Liver (tissue), 9 donors: ENCODE measurements around the gene KAT6B. TPM values are rescaled to one million over a fixed set of nuclear protein-coding genes. Genes with fewer than 3 reads are reported as not detected.

Source experiments
- DNase-seq: peaks from one replicate; pipeline ENCODE4 v3.0.0-alpha.2; 2017; ENCODE audit warnings: low spot score
- H3K27ac ChIP-seq, 2 donors: one replicate each; pipeline ENCODE4 v1.7.0; 2013; ENCODE audit warnings: inconsistent platforms in 2 of 2, low read length in 2 of 2, control low read depth in 1 of 2, low read depth in 1 of 2, mild to moderate bottlenecking in 1 of 2
- H3K27me3 ChIP-seq, 4 donors: one replicate each; pipeline versions ENCODE4 v1.6.1 to v1.7.0; 2013; ENCODE audit warnings: low read length in 3 of 4, inconsistent platforms in 1 of 4, mild to moderate bottlenecking in 1 of 4, moderate library complexity in 1 of 4; ENCODE audit not compliant: control insufficient read depth in 4 of 4, insufficient read depth in 4 of 4
- H3K36me3 ChIP-seq, 4 donors: one replicate each; pipeline versions ENCODE4 v1.6.1 to v1.7.0; 2013; ENCODE audit warnings: low read length in 3 of 4, mild to moderate bottlenecking in 3 of 4, low read depth in 1 of 4, moderate library complexity in 1 of 4; ENCODE audit not compliant: control insufficient read depth in 4 of 4, insufficient read depth in 3 of 4
- H3K4me1 ChIP-seq, 4 donors: one replicate each; pipeline versions ENCODE4 v1.6.1 to v1.7.0; 2013; ENCODE audit warnings: low read length in 3 of 4, mild to moderate bottlenecking in 3 of 4, moderate library complexity in 1 of 4; ENCODE audit not compliant: control insufficient read depth in 4 of 4, insufficient read depth in 4 of 4
- H3K4me3 ChIP-seq, 3 donors: one replicate each; pipeline versions ENCODE4 v1.6.1 to v1.7.0; 2013; ENCODE audit warnings: low read length in 3 of 3, control low read depth in 1 of 3, low read depth in 1 of 3, mild to moderate bottlenecking in 1 of 3
- H3K9ac ChIP-seq, 2 donors: one replicate each; pipeline ENCODE4 v1.7.0; 2013; ENCODE audit warnings: low read length in 2 of 2, mild to moderate bottlenecking in 2 of 2, moderate library complexity in 2 of 2, control low read depth in 1 of 2, low read depth in 1 of 2
- H3K9me3 ChIP-seq, 4 donors: one replicate each; pipeline versions ENCODE4 v1.6.1 to v1.7.0; 2013; ENCODE audit warnings: low read length in 3 of 4; ENCODE audit not compliant: control insufficient read depth in 4 of 4
- EGR1 ChIP-seq, 2 donors: IDR thresholded peaks; 2 replicates each; pipeline ENCODE4 v1.6.1; 2016 to 2018; ENCODE audit warnings: antibody characterized with exemption in 2 of 2, low read depth in 2 of 2
- FOXA1 ChIP-seq: IDR thresholded peaks from 2 replicates; pipeline ENCODE4 v1.6.1; 2016; ENCODE audit warnings: antibody characterized with exemption
- GABPA ChIP-seq, 2 donors: IDR thresholded peaks in 1 of 2; conservative IDR thresholded peaks in 1 of 2; 2 replicates each; pipeline ENCODE4 v1.6.1; 2016; ENCODE audit warnings: antibody characterized with exemption in 2 of 2, mild to moderate bottlenecking in 1 of 2, moderate library complexity in 1 of 2
- JUND ChIP-seq, 2 donors: IDR thresholded peaks; 2 replicates each; pipeline ENCODE4 v1.6.1; 2016; ENCODE audit warnings: antibody characterized with exemption in 2 of 2
- NR2F2 ChIP-seq: IDR thresholded peaks from 2 replicates; pipeline ENCODE4 v1.6.1; 2016; ENCODE audit warnings: antibody characterized with exemption
- RXRA ChIP-seq, 2 donors: IDR thresholded peaks; 2 replicates each; pipeline ENCODE4 v1.6.1; 2017 to 2018; ENCODE audit warnings: antibody characterized with exemption in 2 of 2, mild to moderate bottlenecking in 1 of 2
- TAF1 ChIP-seq: conservative IDR thresholded peaks from 2 replicates; pipeline ENCODE4 v1.6.1; 2016; ENCODE audit warnings: antibody characterized with exemption, mild to moderate bottlenecking
- WGBS: extraction: QIAGEN DNeasy Blood & Tissue Kit; methylation state at CpG from one replicate; pipeline ENCODE4 v1.1.7; 2013; 5-methylcytosine and 5-hydroxymethylcytosine counted together
- polyA plus RNA-seq, 2 donors: library from polyadenylated mRNA; stranded (reverse) in 1 of 2; unstranded in 1 of 2; fragments of 200-250 nt in 1 of 2; fragments of >200 nt in 1 of 2; fragmentation: Nextera tagmentation in 1 of 2; extraction: Ambion mirVana in 1 of 2; gene quantifications; one replicate each; pipeline versions ENCODE4 v1.2.1 to v1.2.3, GENCODE V29; 2013 to 2015
- total RNA-seq, 2 donors: library from RNA; depleted of rRNA; stranded (reverse); fragments of >200 nt; gene quantifications; one replicate each; pipeline ENCODE4 v1.2.3, GENCODE V29; 2014
- TF ChIP-seq, protein P1 (sequence below): IDR thresholded peaks from 2 replicates; pipeline ENCODE4 v1.6.1; 2016; ENCODE audit warnings: antibody characterized with exemption
- TF ChIP-seq, protein P2 (sequence below): IDR thresholded peaks from 2 replicates; pipeline ENCODE4 v1.6.1; 2016; ENCODE audit warnings: antibody characterized with exemption
- TF ChIP-seq, protein P3 (sequence below): IDR thresholded peaks from 2 replicates; pipeline ENCODE4 v1.6.1; 2016; ENCODE audit warnings: antibody characterized with exemption, mild to moderate bottlenecking
- TF ChIP-seq, protein P4 (sequence below): fragments of 150-350 bp; IDR thresholded peaks from 2 replicates; pipeline ENCODE4 v1.5.1; 2017; ENCODE audit warnings: improper control_type of control experiment, low read depth, low read length; ENCODE audit not compliant: missing input control
- TF ChIP-seq, protein P5 (sequence below): IDR thresholded peaks from 2 replicates; pipeline ENCODE4 v1.6.1; 2016; ENCODE audit warnings: antibody characterized with exemption
- donor health status: healthy.
- donor health status: healthy.
- donor health status: healthy.
- donor health status: healthy.
- donor health status: healthy.

The KAT6B gene
- total and polyA plus RNA-seq, 4 donors = 2.0 to 21.2 (median 8.8) TPM

- no peaks in the 10 kb centered on the region for H3K9me3 ChIP-seq
- 91% methylated on average over 10 of the region's 10 CpGs for WGBS
- peaks cover 0 to 9% (median under 1%) of the 10 kb centered on the region in 4 donors for H3K4me1 ChIP-seq
- no peak overlapping the region for H3K4me3 ChIP-seq
- no peak overlapping the region for H3K9ac ChIP-seq
- no peak for DNase-seq
- H3K36me3 ChIP-seq = peaks cover 0 to 4% (median 0%) of the 10 kb centered on the region in 4 donors
- TF ChIP-seq FOXA1 = no peak
- TF ChIP-seq, protein P1, sequence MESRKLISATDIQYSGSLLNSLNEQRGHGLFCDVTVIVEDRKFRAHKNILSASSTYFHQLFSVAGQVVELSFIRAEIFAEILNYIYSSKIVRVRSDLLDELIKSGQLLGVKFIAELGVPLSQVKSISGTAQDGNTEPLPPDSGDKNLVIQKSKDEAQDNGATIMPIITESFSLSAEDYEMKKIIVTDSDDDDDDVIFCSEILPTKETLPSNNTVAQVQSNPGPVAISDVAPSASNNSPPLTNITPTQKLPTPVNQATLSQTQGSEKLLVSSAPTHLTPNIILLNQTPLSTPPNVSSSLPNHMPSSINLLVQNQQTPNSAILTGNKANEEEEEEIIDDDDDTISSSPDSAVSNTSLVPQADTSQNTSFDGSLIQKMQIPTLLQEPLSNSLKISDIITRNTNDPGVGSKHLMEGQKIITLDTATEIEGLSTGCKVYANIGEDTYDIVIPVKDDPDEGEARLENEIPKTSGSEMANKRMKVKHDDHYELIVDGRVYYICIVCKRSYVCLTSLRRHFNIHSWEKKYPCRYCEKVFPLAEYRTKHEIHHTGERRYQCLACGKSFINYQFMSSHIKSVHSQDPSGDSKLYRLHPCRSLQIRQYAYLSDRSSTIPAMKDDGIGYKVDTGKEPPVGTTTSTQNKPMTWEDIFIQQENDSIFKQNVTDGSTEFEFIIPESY = no peak
- no peak for TF ChIP-seq GABPA (IDR thresholded peaks at IDR 0.05 in 1 of 2, conservative IDR thresholded peaks at IDR 0.05 in 1 of 2)
- TF ChIP-seq, protein P2, sequence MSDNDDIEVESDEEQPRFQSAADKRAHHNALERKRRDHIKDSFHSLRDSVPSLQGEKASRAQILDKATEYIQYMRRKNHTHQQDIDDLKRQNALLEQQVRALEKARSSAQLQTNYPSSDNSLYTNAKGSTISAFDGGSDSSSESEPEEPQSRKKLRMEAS = no peak
- TF ChIP-seq EGR1 (IDR thresholded peaks at IDR 0.05; ENCODE audit: low read depth in 2 of 2) = no peak
- no peak for TF ChIP-seq RXRA (IDR thresholded peaks at IDR 0.05)
- TF ChIP-seq, protein P3, sequence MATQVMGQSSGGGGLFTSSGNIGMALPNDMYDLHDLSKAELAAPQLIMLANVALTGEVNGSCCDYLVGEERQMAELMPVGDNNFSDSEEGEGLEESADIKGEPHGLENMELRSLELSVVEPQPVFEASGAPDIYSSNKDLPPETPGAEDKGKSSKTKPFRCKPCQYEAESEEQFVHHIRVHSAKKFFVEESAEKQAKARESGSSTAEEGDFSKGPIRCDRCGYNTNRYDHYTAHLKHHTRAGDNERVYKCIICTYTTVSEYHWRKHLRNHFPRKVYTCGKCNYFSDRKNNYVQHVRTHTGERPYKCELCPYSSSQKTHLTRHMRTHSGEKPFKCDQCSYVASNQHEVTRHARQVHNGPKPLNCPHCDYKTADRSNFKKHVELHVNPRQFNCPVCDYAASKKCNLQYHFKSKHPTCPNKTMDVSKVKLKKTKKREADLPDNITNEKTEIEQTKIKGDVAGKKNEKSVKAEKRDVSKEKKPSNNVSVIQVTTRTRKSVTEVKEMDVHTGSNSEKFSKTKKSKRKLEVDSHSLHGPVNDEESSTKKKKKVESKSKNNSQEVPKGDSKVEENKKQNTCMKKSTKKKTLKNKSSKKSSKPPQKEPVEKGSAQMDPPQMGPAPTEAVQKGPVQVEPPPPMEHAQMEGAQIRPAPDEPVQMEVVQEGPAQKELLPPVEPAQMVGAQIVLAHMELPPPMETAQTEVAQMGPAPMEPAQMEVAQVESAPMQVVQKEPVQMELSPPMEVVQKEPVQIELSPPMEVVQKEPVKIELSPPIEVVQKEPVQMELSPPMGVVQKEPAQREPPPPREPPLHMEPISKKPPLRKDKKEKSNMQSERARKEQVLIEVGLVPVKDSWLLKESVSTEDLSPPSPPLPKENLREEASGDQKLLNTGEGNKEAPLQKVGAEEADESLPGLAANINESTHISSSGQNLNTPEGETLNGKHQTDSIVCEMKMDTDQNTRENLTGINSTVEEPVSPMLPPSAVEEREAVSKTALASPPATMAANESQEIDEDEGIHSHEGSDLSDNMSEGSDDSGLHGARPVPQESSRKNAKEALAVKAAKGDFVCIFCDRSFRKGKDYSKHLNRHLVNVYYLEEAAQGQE = no peak
- TF ChIP-seq, protein P4, sequence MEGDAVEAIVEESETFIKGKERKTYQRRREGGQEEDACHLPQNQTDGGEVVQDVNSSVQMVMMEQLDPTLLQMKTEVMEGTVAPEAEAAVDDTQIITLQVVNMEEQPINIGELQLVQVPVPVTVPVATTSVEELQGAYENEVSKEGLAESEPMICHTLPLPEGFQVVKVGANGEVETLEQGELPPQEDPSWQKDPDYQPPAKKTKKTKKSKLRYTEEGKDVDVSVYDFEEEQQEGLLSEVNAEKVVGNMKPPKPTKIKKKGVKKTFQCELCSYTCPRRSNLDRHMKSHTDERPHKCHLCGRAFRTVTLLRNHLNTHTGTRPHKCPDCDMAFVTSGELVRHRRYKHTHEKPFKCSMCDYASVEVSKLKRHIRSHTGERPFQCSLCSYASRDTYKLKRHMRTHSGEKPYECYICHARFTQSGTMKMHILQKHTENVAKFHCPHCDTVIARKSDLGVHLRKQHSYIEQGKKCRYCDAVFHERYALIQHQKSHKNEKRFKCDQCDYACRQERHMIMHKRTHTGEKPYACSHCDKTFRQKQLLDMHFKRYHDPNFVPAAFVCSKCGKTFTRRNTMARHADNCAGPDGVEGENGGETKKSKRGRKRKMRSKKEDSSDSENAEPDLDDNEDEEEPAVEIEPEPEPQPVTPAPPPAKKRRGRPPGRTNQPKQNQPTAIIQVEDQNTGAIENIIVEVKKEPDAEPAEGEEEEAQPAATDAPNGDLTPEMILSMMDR = no peak
- TF ChIP-seq, protein P5, sequence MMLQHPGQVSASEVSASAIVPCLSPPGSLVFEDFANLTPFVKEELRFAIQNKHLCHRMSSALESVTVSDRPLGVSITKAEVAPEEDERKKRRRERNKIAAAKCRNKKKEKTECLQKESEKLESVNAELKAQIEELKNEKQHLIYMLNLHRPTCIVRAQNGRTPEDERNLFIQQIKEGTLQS = no peak
- H3K27ac ChIP-seq = no peak overlapping the region
- H3K27me3 ChIP-seq = no peaks in the 10 kb centered on the region
These were observed 174.4 kb downstream of the KAT6B start for GRCh38 chr10:75000748-75001321.

GRCh38 chr10:75001715-75002350 lies 175.4 kb downstream of the KAT6B start:
- WGBS = 96% methylated on average over 5 of the region's 5 CpGs
- no peak for TF ChIP-seq EGR1 (IDR thresholded peaks at IDR 0.05; ENCODE audit: low read depth in 2 of 2)
- no peak for TF ChIP-seq NR2F2
- TF ChIP-seq, protein P5 = no peak
- TF ChIP-seq FOXA1 = no peak
- TF ChIP-seq TAF1 = no peak
- TF ChIP-seq JUND (IDR thresholded peaks at IDR 0.05) = no peak
- no peak for TF ChIP-seq GABPA (IDR thresholded peaks at IDR 0.05 in 1 of 2, conservative IDR thresholded peaks at IDR 0.05 in 1 of 2)

More at GRCh38 chr10:75001715-75002350, 175.4 kb downstream of the KAT6B start:
- H3K9me3 ChIP-seq = no peaks in the 10 kb centered on the region
- H3K4me3 ChIP-seq = no peak overlapping the region
- DNase-seq = no peak
- no peak overlapping the region for H3K27ac ChIP-seq
- H3K36me3 ChIP-seq = peaks cover 0 to 4% (median 0%) of the 10 kb centered on the region in 4 donors
- H3K4me1 ChIP-seq = peaks cover 0 to 9% (median under 1%) of the 10 kb centered on the region in 4 donors
- no peak overlapping the region for H3K9ac ChIP-seq
- H3K27me3 ChIP-seq = no peaks in the 10 kb centered on the region
